ENCODE measurements around the gene SLC3A2. TPM values are rescaled to one million over a fixed set of nuclear protein-coding genes. Genes with fewer than 3 reads are reported as not detected.

Gene SLC3A2
- total and polyA plus RNA-seq, 5 donors from 2014 or later, result 158 to 277 (median 169) TPM

- Histone ChIP-seq H3K9me3 (ENCODE audit: control insufficient read depth in 2 of 2, low read length in 2 of 2) (no peaks in the 10 kb centered on the region), H3K27me3 (ENCODE audit: control insufficient read depth, insufficient read depth, low read length) (peaks cover 5% of the 10 kb centered on the region), H3K27ac (ENCODE audit: insufficient read depth, low read length, poor library complexity, severe bottlenecking) (no peak overlapping the region), H3K4me3 (ENCODE audit: low read depth, low read length) (no peak overlapping the region), H3K4me1 (ENCODE audit: control insufficient read depth, insufficient read depth, low read length, poor library complexity, severe bottlenecking) (no peaks in the 10 kb centered on the region), H3K36me3 (ENCODE audit: control insufficient read depth, insufficient read depth, low read length) (no peaks in the 10 kb centered on the region)
- DNase-seq (peak in 1 of 3 donors; percentile 22), ATAC-seq (ENCODE audit: low read depth in 2 of 2) (peak in 1 of 2 donors; percentile 40)
- Mint-ChIP-seq H3K27me3 (peaks cover 39% of the 10 kb centered on the region), H3K4me1 (peaks cover 0 to 14% (median 6%) of the 10 kb centered on the region in 4 donors), H3K27ac (no peak overlapping the region), H3K9me3 (no peaks in the 10 kb centered on the region), H3K4me3 (no peak overlapping the region), H3K36me3 (no peaks in the 10 kb centered on the region)
Observed at GRCh38 chr11:62902932-62903331, 22.2 kb downstream of the SLC3A2 start.

GRCh38 chr11:62905296-62905695, 24.6 kb downstream of the SLC3A2 start:
- Histone ChIP-seq H3K27ac (ENCODE audit: insufficient read depth, low read length, poor library complexity, severe bottlenecking) (no peak overlapping the region), H3K27me3 (ENCODE audit: control insufficient read depth, insufficient read depth, low read length) (peaks cover 5% of the 10 kb centered on the region), H3K4me3 (ENCODE audit: low read depth, low read length) (no peak overlapping the region), H3K4me1 (ENCODE audit: control insufficient read depth, insufficient read depth, low read length, poor library complexity, severe bottlenecking) (no peaks in the 10 kb centered on the region), H3K9me3 (ENCODE audit: control insufficient read depth in 2 of 2, low read length in 2 of 2) (no peaks in the 10 kb centered on the region), H3K36me3 (ENCODE audit: control insufficient read depth, insufficient read depth, low read length) (no peaks in the 10 kb centered on the region)
- ATAC-seq (ENCODE audit: low read depth in 2 of 2) (no peak), DNase-seq (no peak)
- Mint-ChIP-seq H3K27ac (peak overlapping the region in 1 of 3 donors; percentile 51), H3K4me1 (peaks cover 0 to 10% (median 6%) of the 10 kb centered on the region in 4 donors), H3K9me3 (no peaks in the 10 kb centered on the region), H3K36me3 (no peaks in the 10 kb centered on the region), H3K27me3 (peaks cover 35% of the 10 kb centered on the region), H3K4me3 (no peak overlapping the region)

- Histone ChIP-seq H3K4me1 (ENCODE audit: control insufficient read depth, insufficient read depth, low read length, poor library complexity, severe bottlenecking) (no peaks in the 10 kb centered on the region), H3K27ac (ENCODE audit: insufficient read depth, low read length, poor library complexity, severe bottlenecking) (no peak overlapping the region), H3K4me3 (ENCODE audit: low read depth, low read length) (no peak overlapping the region), H3K9me3 (ENCODE audit: control insufficient read depth in 2 of 2, low read length in 2 of 2) (no peaks in the 10 kb centered on the region), H3K27me3 (ENCODE audit: control insufficient read depth, insufficient read depth, low read length) (peaks cover 5% of the 10 kb centered on the region), H3K36me3 (ENCODE audit: control insufficient read depth, insufficient read depth, low read length) (no peaks in the 10 kb centered on the region)
- Mint-ChIP-seq H3K27ac (peak overlapping the region in 1 of 3 donors; percentile 0), H3K36me3 (no peaks in the 10 kb centered on the region), H3K27me3 (peaks cover 30% of the 10 kb centered on the region), H3K4me1 (peaks cover 0 to 9% (median 6%) of the 10 kb centered on the region in 4 donors), H3K4me3 (no peak overlapping the region), H3K9me3 (no peaks in the 10 kb centered on the region)
- DNase-seq (peak; percentile 65 to 80 (median 68)), ATAC-seq (ENCODE audit: low read depth in 2 of 2) (peak; percentile 56 to 72)
Observed at GRCh38 chr11:62905927-62906531, 25.3 kb downstream of the SLC3A2 start.

GRCh38 chr11:62908468-62909072, 27.9 kb downstream of the SLC3A2 start:
- H3K9me3 ChIP-seq (ENCODE audit: control insufficient read depth in 2 of 2, low read length in 2 of 2), result no peaks in the 10 kb centered on the region
- H3K27me3 Mint-ChIP-seq, result peaks cover 29% of the 10 kb centered on the region
- H3K4me3 ChIP-seq (ENCODE audit: low read depth, low read length), result no peak overlapping the region
- peaks cover 5% of the 10 kb centered on the region for H3K27me3 ChIP-seq (ENCODE audit: control insufficient read depth, insufficient read depth, low read length)
- H3K36me3 ChIP-seq (ENCODE audit: control insufficient read depth, insufficient read depth, low read length), result no peaks in the 10 kb centered on the region
- no peaks in the 10 kb centered on the region for H3K4me1 ChIP-seq (ENCODE audit: control insufficient read depth, insufficient read depth, low read length, poor library complexity, severe bottlenecking)
- H3K36me3 Mint-ChIP-seq, result no peaks in the 10 kb centered on the region
- H3K4me1 Mint-ChIP-seq, result peaks cover 0 to 7% (median 1%) of the 10 kb centered on the region in 4 donors
- H3K27ac Mint-ChIP-seq, result no peak overlapping the region
- ATAC-seq (ENCODE audit: low read depth in 2 of 2) (no peak), DNase-seq (no peak)
- no peak overlapping the region for H3K27ac ChIP-seq (ENCODE audit: insufficient read depth, low read length, poor library complexity, severe bottlenecking)
- no peak overlapping the region for H3K4me3 Mint-ChIP-seq
- no peaks in the 10 kb centered on the region for H3K9me3 Mint-ChIP-seq

- Histone ChIP-seq H3K4me3 (ENCODE audit: low read depth, low read length) (no peak overlapping the region), H3K9me3 (ENCODE audit: control insufficient read depth in 2 of 2, low read length in 2 of 2) (no peaks in the 10 kb centered on the region), H3K36me3 (ENCODE audit: control insufficient read depth, insufficient read depth, low read length) (no peaks in the 10 kb centered on the region), H3K27ac (ENCODE audit: insufficient read depth, low read length, poor library complexity, severe bottlenecking) (no peak overlapping the region), H3K27me3 (ENCODE audit: control insufficient read depth, insufficient read depth, low read length) (peaks cover 5% of the 10 kb centered on the region), H3K4me1 (ENCODE audit: control insufficient read depth, insufficient read depth, low read length, poor library complexity, severe bottlenecking) (no peaks in the 10 kb centered on the region)
- Mint-ChIP-seq H3K9me3 (no peaks in the 10 kb centered on the region), H3K27ac (no peak overlapping the region), H3K36me3 (no peaks in the 10 kb centered on the region), H3K4me3 (no peak overlapping the region), H3K27me3 (peaks cover 25% of the 10 kb centered on the region), H3K4me1 (peaks cover 0 to 5% (median 1%) of the 10 kb centered on the region in 4 donors)
- DNase-seq (no peak), ATAC-seq (ENCODE audit: low read depth in 2 of 2) (no peak)
Observed at GRCh38 chr11:62909107-62909894, 28.6 kb downstream of the SLC3A2 start.

- Mint-ChIP-seq H3K9me3 (no peaks in the 10 kb centered on the region), H3K4me1 (peaks cover 0 to 4% (median 0%) of the 10 kb centered on the region in 4 donors), H3K27me3 (peaks cover 25% of the 10 kb centered on the region), H3K4me3 (no peak overlapping the region), H3K36me3 (no peaks in the 10 kb centered on the region), H3K27ac (no peak overlapping the region)
- Histone ChIP-seq H3K36me3 (ENCODE audit: control insufficient read depth, insufficient read depth, low read length) (no peaks in the 10 kb centered on the region), H3K4me1 (ENCODE audit: control insufficient read depth, insufficient read depth, low read length, poor library complexity, severe bottlenecking) (no peaks in the 10 kb centered on the region), H3K27me3 (ENCODE audit: control insufficient read depth, insufficient read depth, low read length) (peaks cover 5% of the 10 kb centered on the region), H3K4me3 (ENCODE audit: low read depth, low read length) (no peak overlapping the region), H3K27ac (ENCODE audit: insufficient read depth, low read length, poor library complexity, severe bottlenecking) (no peak overlapping the region), H3K9me3 (ENCODE audit: control insufficient read depth in 2 of 2, low read length in 2 of 2) (no peaks in the 10 kb centered on the region)
- ATAC-seq (ENCODE audit: low read depth in 2 of 2) (no peak), DNase-seq (no peak)
Observed at GRCh38 chr11:62910141-62910882, 29.6 kb downstream of the SLC3A2 start.

All from CD4-positive, CD25-positive, alpha-beta regulatory T cell (primary cell).